ENCODE data around the gene NAT16. TPM values are rescaled to one million over a fixed set of nuclear protein-coding genes. Genes with fewer than 3 reads are reported as not detected.

NAT16 gene
- total and polyA plus RNA-seq, 2 of the 13 experiments (the other 11 are each of a cell fraction or from before 2014, with no cell fraction given): 0.04 TPM; not detected in 1

GRCh38 chr7:101126651-101127459 is 53.2 kb downstream of the NAT16 start, which contains the start of gene SERPINE1 (continued):
- TF ChIP-seq HINFP (CRISPR knock-in tag; IDR thresholded peaks at IDR 0.05; ENCODE audit: low read depth) (no peak; the same call in 1 of the 2 replicates), MTA1 (CRISPR knock-in tag; IDR thresholded peaks at IDR 0.05; ENCODE audit: borderline replicate concordance) (peak; percentile 82), ZHX2 (IDR thresholded peaks at IDR 0.05; ENCODE audit: low read depth) (peak; percentile 61; the same call in 1 of the 2 replicates), ZHX2 (CRISPR knock-in tag; IDR thresholded peaks at IDR 0.05; ENCODE audit: borderline replicate concordance) (no peak), ZNF607 (CRISPR knock-in tag; IDR thresholded peaks at IDR 0.05; ENCODE audit: borderline replicate concordance) (peak; percentile 78; the same call in 1 of the 2 replicates), MBD4 (IDR thresholded peaks at IDR 0.05; ENCODE audit: borderline replicate concordance, low read length) (no peak), RBM39 (IDR thresholded peaks at IDR 0.05; ENCODE audit: low read depth, low read length, poor library complexity, severe bottlenecking) (peak; percentile 56), ZNF280B (CRISPR knock-in tag; IDR thresholded peaks at IDR 0.05; ENCODE audit: borderline replicate concordance) (no peak), GABPB1 (CRISPR knock-in tag; IDR thresholded peaks at IDR 0.05) (peak; percentile 73), ZNF512 (CRISPR knock-in tag; IDR thresholded peaks at IDR 0.05) (no peak), ZNF660 (CRISPR knock-in tag; IDR thresholded peaks at IDR 0.05; ENCODE audit: borderline replicate concordance, low read depth) (no peak), NCOA1 (CRISPR knock-in tag; IDR thresholded peaks at IDR 0.05) (peak; percentile 92; the same call in 1 of the 2 replicates), HNRNPH1 (optimal IDR thresholded peaks at IDR 0.05; ENCODE audit: low read depth, low read length) (no peak), SNAPC2 (CRISPR knock-in tag; IDR thresholded peaks at IDR 0.05) (peak; percentile 75), NFATC3 (CRISPR knock-in tag; IDR thresholded peaks at IDR 0.05) (no peak), ZNF614 (CRISPR knock-in tag; IDR thresholded peaks at IDR 0.05; ENCODE audit: borderline replicate concordance) (peak; percentile 52; the same call in 1 of the 2 replicates)
